ENCODE measurements around the gene DENND2C. TPM values are rescaled to one million over a fixed set of nuclear protein-coding genes. Genes with fewer than 3 reads are reported as not detected.

DENND2C gene
- total RNA-seq, 1 experiment from 2014 or later = 3.6 TPM

DNA sequence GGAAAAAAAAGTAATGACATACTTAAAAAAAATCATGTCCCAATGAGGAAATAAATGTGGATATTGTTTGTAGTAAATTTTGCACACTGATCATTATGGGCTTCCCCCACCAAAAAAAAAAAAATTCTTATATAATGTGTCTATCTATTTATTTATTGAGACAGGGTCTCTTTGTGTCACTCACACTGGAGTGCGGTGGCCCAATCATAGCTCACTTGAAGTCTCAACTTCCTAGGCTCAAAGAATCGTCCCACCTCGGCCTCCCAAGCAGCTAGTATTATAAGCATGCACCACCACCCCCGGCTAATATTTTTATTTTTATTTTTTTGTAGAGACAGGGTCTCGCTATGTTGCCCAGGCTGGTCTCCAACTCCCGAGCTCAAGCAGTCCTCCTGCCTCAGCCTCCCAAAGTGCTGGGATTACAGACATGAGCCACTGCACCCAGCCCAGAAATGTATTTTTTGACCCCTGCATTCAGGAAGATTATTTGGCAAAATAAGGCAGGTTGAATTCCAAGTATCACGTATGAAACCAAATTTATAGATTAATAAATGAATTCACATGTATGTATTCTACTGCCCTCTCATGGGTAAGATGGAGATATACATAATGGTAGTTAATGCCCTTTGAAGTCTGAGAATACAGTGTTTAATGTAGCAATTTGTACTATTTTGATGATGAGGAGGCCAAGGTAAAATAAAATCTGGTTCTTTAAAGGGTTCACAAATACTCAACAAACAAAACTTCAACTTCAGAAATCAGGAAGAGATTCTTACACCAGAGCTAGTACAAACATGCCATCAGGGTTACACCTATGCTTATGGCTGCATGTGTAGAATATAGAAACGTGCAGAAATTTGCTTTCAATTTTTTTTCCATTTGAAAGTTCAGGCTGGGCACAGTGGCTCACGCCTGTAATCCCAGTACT, 1.4 kb upstream of the DENND2C start:
- Histone ChIP-seq H3K36me3 (ENCODE audit: control insufficient read depth in 1 of 2, insufficient read depth in 2 of 2, low read length in 2 of 2) (no peaks in the 10 kb centered on the region), H3K79me2 (ENCODE audit: insufficient read depth, low read length) (no peaks in the 10 kb centered on the region), H3K9me2 (ENCODE audit: insufficient read depth) (no peaks in the 10 kb centered on the region), H3K27me3 (ENCODE audit: insufficient read depth, low read length) (no peaks in the 10 kb centered on the region), H4K20me1 (ENCODE audit: insufficient read depth) (no peaks in the 10 kb centered on the region), H3K4me1 (ENCODE audit: control insufficient read depth in 1 of 2, insufficient read depth in 2 of 2, low read length in 2 of 2) (peaks cover 11 to 22% of the 10 kb centered on the region in 2 experiments; a peak in 3 of 4 replicates), H3K9ac (ENCODE audit: low read length) (no peak overlapping the region), H3K4me3 (replicated peaks in 1 of 2; ENCODE audit: low read depth in 1 of 2, low read length in 2 of 2) (peak overlapping the region; percentile 68 to 85; a peak in 3 of 4 replicates), H3K27ac (ENCODE audit: low read depth, low read length) (no peak overlapping the region), H3K9me3 (ENCODE audit: control insufficient read depth in 1 of 2, insufficient read depth in 1 of 2, low read depth in 1 of 2, low read length in 2 of 2) (no peaks in the 10 kb centered on the region), H2AFZ (ENCODE audit: low read depth, low read length, poor library complexity, severe bottlenecking) (peak overlapping the region; percentile 62), H3K4me2 (ENCODE audit: low read length) (peak overlapping the region; percentile 99)
- BruUV-seq (replicated peaks) = no TSS peak
- TF ChIP-seq EZH2 (IDR thresholded peaks at IDR 0.05) (no peak), CEBPB (IDR thresholded peaks at IDR 0.05; ENCODE audit: low read depth) (no peak), RAD21 (IDR thresholded peaks at IDR 0.05; ENCODE audit: low read depth) (peak; percentile 64), ZBTB33 (IDR thresholded peaks at IDR 0.05; ENCODE audit: extremely low read depth, insufficient replicate concordance, low read length) (no peak), FOSL1 (IDR thresholded peaks at IDR 0.05; ENCODE audit: low read depth) (no peak), TCF7L2 (IDR thresholded peaks at IDR 0.05; ENCODE audit: borderline replicate concordance, extremely low read depth, insufficient read depth, insufficient read length) (peak; percentile 53), POLR2AphosphoS5 (IDR thresholded peaks at IDR 0.05; ENCODE audit: low read depth, low read length) (no peak)
- TF ChIP-seq, protein P1, sequence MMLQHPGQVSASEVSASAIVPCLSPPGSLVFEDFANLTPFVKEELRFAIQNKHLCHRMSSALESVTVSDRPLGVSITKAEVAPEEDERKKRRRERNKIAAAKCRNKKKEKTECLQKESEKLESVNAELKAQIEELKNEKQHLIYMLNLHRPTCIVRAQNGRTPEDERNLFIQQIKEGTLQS (IDR thresholded peaks at IDR 0.05) = no peak
- TF ChIP-seq, protein P2, sequence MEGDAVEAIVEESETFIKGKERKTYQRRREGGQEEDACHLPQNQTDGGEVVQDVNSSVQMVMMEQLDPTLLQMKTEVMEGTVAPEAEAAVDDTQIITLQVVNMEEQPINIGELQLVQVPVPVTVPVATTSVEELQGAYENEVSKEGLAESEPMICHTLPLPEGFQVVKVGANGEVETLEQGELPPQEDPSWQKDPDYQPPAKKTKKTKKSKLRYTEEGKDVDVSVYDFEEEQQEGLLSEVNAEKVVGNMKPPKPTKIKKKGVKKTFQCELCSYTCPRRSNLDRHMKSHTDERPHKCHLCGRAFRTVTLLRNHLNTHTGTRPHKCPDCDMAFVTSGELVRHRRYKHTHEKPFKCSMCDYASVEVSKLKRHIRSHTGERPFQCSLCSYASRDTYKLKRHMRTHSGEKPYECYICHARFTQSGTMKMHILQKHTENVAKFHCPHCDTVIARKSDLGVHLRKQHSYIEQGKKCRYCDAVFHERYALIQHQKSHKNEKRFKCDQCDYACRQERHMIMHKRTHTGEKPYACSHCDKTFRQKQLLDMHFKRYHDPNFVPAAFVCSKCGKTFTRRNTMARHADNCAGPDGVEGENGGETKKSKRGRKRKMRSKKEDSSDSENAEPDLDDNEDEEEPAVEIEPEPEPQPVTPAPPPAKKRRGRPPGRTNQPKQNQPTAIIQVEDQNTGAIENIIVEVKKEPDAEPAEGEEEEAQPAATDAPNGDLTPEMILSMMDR (IDR thresholded peaks at IDR 0.05 in 2 of 3, conservative IDR thresholded peaks at IDR 0.05 in 1 of 3; ENCODE audit: borderline replicate concordance in 1 of 3, insufficient read depth in 1 of 3, low read depth in 2 of 3, low read length in 2 of 3) = peak; percentile 33 to 54 (median 45); a peak in 4 of 6 replicates
- ATAC-seq (no peak), DNase-seq (ENCODE audit: low read depth, low spot score) (no peak)
- ChIA-PET POLR2A (no interaction called here), CTCF (interaction anchor here (1.4 to 4.0 kb wide), 2 partner anchors 243 to 325 kb away, joined by 4 to 19 read pairs; no protein-coding TSS in a partner anchor), RAD21 (ENCODE audit: low non-redundant PET in 1 of 2, low total read pairs in 2 of 2, uncharacterized antibody in 2 of 2, unreplicated experiment in 2 of 2) (no interaction called here)
- intact Hi-C loops (cut with micrococcal nuclease) = loop anchor here (1.0 to 10.0 kb wide), 4 partner anchors 45 to 284 kb away; partner anchors contain the start of genes BCAS2 and NRAS
